ENCODE measurements around the gene RALGPS1. TPM values are rescaled to one million over a fixed set of nuclear protein-coding genes. Genes with fewer than 3 reads are reported as not detected.

The RALGPS1 gene
- polyA plus RNA-seq, 1 donor from 2014 or later, result 8.0 TPM

GRCh38 chr9:127096208-127096607 lies 181.6 kb downstream of the RALGPS1 start:
- Mint-ChIP-seq H3K4me1 (no peaks in the 10 kb centered on the region), H3K4me3 (no peak overlapping the region), H3K27ac (no peak overlapping the region), H3K36me3 (peaks cover 10% of the 10 kb centered on the region), H3K27me3 (no peaks in the 10 kb centered on the region), H3K9me3 (no peaks in the 10 kb centered on the region)

GRCh38 chr9:127097683-127098082 lies 183.1 kb downstream of the RALGPS1 start:
- H3K27me3 Mint-ChIP-seq, result no peaks in the 10 kb centered on the region
- no peak overlapping the region for H3K27ac Mint-ChIP-seq
- H3K4me1 Mint-ChIP-seq, result no peaks in the 10 kb centered on the region
- H3K9me3 Mint-ChIP-seq, result no peaks in the 10 kb centered on the region
- H3K36me3 Mint-ChIP-seq, result peaks cover 5% of the 10 kb centered on the region
- H3K4me3 Mint-ChIP-seq, result no peak overlapping the region

GRCh38 chr9:127098916-127099553 lies 184.5 kb downstream of the RALGPS1 start:
- no peak overlapping the region for H3K4me3 Mint-ChIP-seq
- H3K4me1 Mint-ChIP-seq, result peaks cover 0 to 1% (median 0%) of the 10 kb centered on the region in 3 donors
- peak overlapping the region in 1 of 3 donors; percentile 47 for H3K27ac Mint-ChIP-seq
- H3K27me3 Mint-ChIP-seq, result no peaks in the 10 kb centered on the region
- no peaks in the 10 kb centered on the region for H3K9me3 Mint-ChIP-seq
- H3K36me3 Mint-ChIP-seq, result peaks cover 5% of the 10 kb centered on the region

GRCh38 chr9:127099664-127100063 lies 185.1 kb downstream of the RALGPS1 start:
- no peak overlapping the region for H3K4me3 Mint-ChIP-seq
- H3K27ac Mint-ChIP-seq, result no peak overlapping the region
- H3K9me3 Mint-ChIP-seq, result no peaks in the 10 kb centered on the region
- H3K36me3 Mint-ChIP-seq, result peaks cover 5% of the 10 kb centered on the region
- H3K27me3 Mint-ChIP-seq, result no peaks in the 10 kb centered on the region
- peaks cover 0 to 1% (median 0%) of the 10 kb centered on the region in 3 donors for H3K4me1 Mint-ChIP-seq

- H3K36me3 Mint-ChIP-seq, result peaks cover 5% of the 10 kb centered on the region
- no peak overlapping the region for H3K27ac Mint-ChIP-seq
- no peaks in the 10 kb centered on the region for H3K9me3 Mint-ChIP-seq
- no peak overlapping the region for H3K4me3 Mint-ChIP-seq
- no peaks in the 10 kb centered on the region for H3K27me3 Mint-ChIP-seq
- H3K4me1 Mint-ChIP-seq, result peaks cover 0 to 1% (median 0%) of the 10 kb centered on the region in 3 donors
These were observed 187.6 kb downstream of the RALGPS1 start for GRCh38 chr9:127102176-127102575.

- Mint-ChIP-seq H3K27me3 (no peaks in the 10 kb centered on the region), H3K9me3 (no peaks in the 10 kb centered on the region), H3K4me1 (peaks cover 0 to 1% (median 0%) of the 10 kb centered on the region in 3 donors), H3K27ac (peak overlapping the region in 1 of 3 donors; percentile 47), H3K4me3 (no peak overlapping the region), H3K36me3 (peaks cover 5% of the 10 kb centered on the region)
These were observed 188.2 kb downstream of the RALGPS1 start for GRCh38 chr9:127102788-127103187.

GRCh38 chr9:127104581-127105311 lies 190.2 kb downstream of the RALGPS1 start:
- peaks cover 0 to 1% (median 0%) of the 10 kb centered on the region in 3 donors for H3K4me1 Mint-ChIP-seq
- H3K27me3 Mint-ChIP-seq, result no peaks in the 10 kb centered on the region
- peaks cover 3% of the 10 kb centered on the region for H3K36me3 Mint-ChIP-seq
- no peaks in the 10 kb centered on the region for H3K9me3 Mint-ChIP-seq
- H3K27ac Mint-ChIP-seq, result no peak overlapping the region
- H3K4me3 Mint-ChIP-seq, result no peak overlapping the region

GRCh38 chr9:127105805-127106465 lies 191.4 kb downstream of the RALGPS1 start:
- Mint-ChIP-seq H3K27ac (no peak overlapping the region), H3K27me3 (no peaks in the 10 kb centered on the region), H3K36me3 (peaks cover 7% of the 10 kb centered on the region), H3K9me3 (no peaks in the 10 kb centered on the region), H3K4me1 (peaks cover 0 to 1% (median 0%) of the 10 kb centered on the region in 3 donors), H3K4me3 (no peak overlapping the region)

- H3K27ac Mint-ChIP-seq, result no peak overlapping the region
- no peaks in the 10 kb centered on the region for H3K9me3 Mint-ChIP-seq
- H3K36me3 Mint-ChIP-seq, result peaks cover 7% of the 10 kb centered on the region
- H3K27me3 Mint-ChIP-seq, result no peaks in the 10 kb centered on the region
- H3K4me3 Mint-ChIP-seq, result no peak overlapping the region
- H3K4me1 Mint-ChIP-seq, result peaks cover 0 to 1% (median 0%) of the 10 kb centered on the region in 3 donors
These were observed 191.9 kb downstream of the RALGPS1 start for GRCh38 chr9:127106466-127106855.

GRCh38 chr9:127107171-127107928 lies 192.8 kb downstream of the RALGPS1 start:
- H3K36me3 Mint-ChIP-seq, result peaks cover 7% of the 10 kb centered on the region
- no peaks in the 10 kb centered on the region for H3K27me3 Mint-ChIP-seq
- no peaks in the 10 kb centered on the region for H3K9me3 Mint-ChIP-seq
- peaks cover 0 to 1% (median 0%) of the 10 kb centered on the region in 3 donors for H3K4me1 Mint-ChIP-seq
- H3K27ac Mint-ChIP-seq, result no peak overlapping the region
- no peak overlapping the region for H3K4me3 Mint-ChIP-seq

- Mint-ChIP-seq H3K4me3 (no peak overlapping the region), H3K27ac (no peak overlapping the region), H3K4me1 (peaks cover 0 to 1% (median 0%) of the 10 kb centered on the region in 3 donors), H3K36me3 (peaks cover 7% of the 10 kb centered on the region), H3K27me3 (no peaks in the 10 kb centered on the region), H3K9me3 (no peaks in the 10 kb centered on the region)
These were observed 193.6 kb downstream of the RALGPS1 start for GRCh38 chr9:127107929-127108876.

GRCh38 chr9:127109212-127109711 lies 194.7 kb downstream of the RALGPS1 start:
- Mint-ChIP-seq H3K36me3 (peaks cover 9% of the 10 kb centered on the region), H3K27me3 (no peaks in the 10 kb centered on the region), H3K4me3 (no peak overlapping the region), H3K27ac (no peak overlapping the region), H3K9me3 (no peaks in the 10 kb centered on the region), H3K4me1 (no peaks in the 10 kb centered on the region)

GRCh38 chr9:127112056-127112455 lies 197.5 kb downstream of the RALGPS1 start:
- Mint-ChIP-seq H3K27me3 (no peaks in the 10 kb centered on the region), H3K4me1 (peaks cover 2 to 10% (median 3%) of the 10 kb centered on the region in 3 donors), H3K4me3 (no peak overlapping the region), H3K36me3 (peaks cover 9% of the 10 kb centered on the region), H3K9me3 (no peaks in the 10 kb centered on the region), H3K27ac (no peak overlapping the region)

GRCh38 chr9:127112735-127113161 lies 198.2 kb downstream of the RALGPS1 start:
- Mint-ChIP-seq H3K4me1 (peaks cover 4 to 13% (median 7%) of the 10 kb centered on the region in 3 donors), H3K4me3 (no peak overlapping the region), H3K36me3 (peaks cover 9% of the 10 kb centered on the region), H3K27me3 (no peaks in the 10 kb centered on the region), H3K9me3 (no peaks in the 10 kb centered on the region), H3K27ac (no peak overlapping the region)
